ENCODE results near the gene SOD2. TPM values are rescaled to one million over a fixed set of nuclear protein-coding genes. Genes with fewer than 3 reads are reported as not detected.
"Not testable (repeated sequence)": the region's sequence is repeated elsewhere in the genome, so short reads cannot be mapped to it uniquely, and the experiment has no call there.

Gene SOD2
- total RNA-seq, 1 donor, result 646 TPM

- DNase-seq (ENCODE audit: low read depth in 2 of 3, low spot score in 2 of 3), result no peak
Measured at GRCh38 chr6:159684013-159684304, 9.1 kb downstream of the SOD2 start.

- no peak for DNase-seq (ENCODE audit: low read depth in 2 of 3, low spot score in 2 of 3)
Measured at GRCh38 chr6:159682810-159683209, 10.2 kb downstream of the SOD2 start.

GRCh38 chr6:159682295-159682694, 10.7 kb downstream of the SOD2 start:
- no peak for DNase-seq (ENCODE audit: low read depth in 2 of 3, low spot score in 2 of 3)

- DNase-seq (ENCODE audit: low read depth in 2 of 3, low spot score in 2 of 3), result peak in 1 of 3 donors; percentile 58
Measured at GRCh38 chr6:159681191-159681880, 11.7 kb downstream of the SOD2 start.

GRCh38 chr6:159680104-159680503, 12.9 kb downstream of the SOD2 start:
- no peak for DNase-seq (ENCODE audit: low read depth in 2 of 3, low spot score in 2 of 3)

GRCh38 chr6:159679091-159680077, 13.7 kb downstream of the SOD2 start:
- DNase-seq (ENCODE audit: low read depth in 2 of 3, low spot score in 2 of 3), result no peak

- DNase-seq (ENCODE audit: low read depth in 2 of 3, low spot score in 2 of 3), result no peak
Measured at GRCh38 chr6:159678574-159678973, 14.5 kb downstream of the SOD2 start.

GRCh38 chr6:159677506-159678165, 15.4 kb downstream of the SOD2 start:
- no peak for DNase-seq (ENCODE audit: low read depth in 2 of 3, low spot score in 2 of 3)

GRCh38 chr6:159676890-159677505, 16.0 kb downstream of the SOD2 start:
- DNase-seq (ENCODE audit: low read depth in 2 of 3, low spot score in 2 of 3), result no peak

- DNase-seq (ENCODE audit: low read depth in 2 of 3, low spot score in 2 of 3), result not testable (repeated sequence)
Measured at GRCh38 chr6:159676236-159676635, 16.8 kb downstream of the SOD2 start.

- no peak for DNase-seq (ENCODE audit: low read depth in 2 of 3, low spot score in 2 of 3)
Measured at GRCh38 chr6:159665868-159666635, 27.0 kb downstream of the SOD2 start.

GRCh38 chr6:159663368-159663889, 29.6 kb downstream of the SOD2 start:
- not testable (repeated sequence) for DNase-seq (ENCODE audit: low read depth in 2 of 3, low spot score in 2 of 3)

- not testable (repeated sequence) for DNase-seq (ENCODE audit: low read depth in 2 of 3, low spot score in 2 of 3)
Measured at GRCh38 chr6:159661977-159662376, 31.1 kb downstream of the SOD2 start.

- no peak for DNase-seq (ENCODE audit: low read depth in 2 of 3, low spot score in 2 of 3)
Measured at GRCh38 chr6:159655409-159655988, 37.5 kb downstream of the SOD2 start.

- peak; percentile 18 to 79 (median 50) for DNase-seq (ENCODE audit: low read depth in 2 of 3, low spot score in 2 of 3)
Measured at GRCh38 chr6:159654483-159655098, 38.5 kb downstream of the SOD2 start.

- DNase-seq (ENCODE audit: low read depth in 2 of 3, low spot score in 2 of 3), result no peak
Measured at GRCh38 chr6:159650314-159650713, 42.7 kb downstream of the SOD2 start.

GRCh38 chr6:159649441-159649840, 43.6 kb downstream of the SOD2 start:
- no peak for DNase-seq (ENCODE audit: low read depth in 2 of 3, low spot score in 2 of 3)

- peak in 1 of 3 donors; percentile 17 for DNase-seq (ENCODE audit: low read depth in 2 of 3, low spot score in 2 of 3)
Measured at GRCh38 chr6:159646733-159647132, 46.3 kb downstream of the SOD2 start.

GRCh38 chr6:159646116-159646515, 46.9 kb downstream of the SOD2 start:
- no peak for DNase-seq (ENCODE audit: low read depth in 2 of 3, low spot score in 2 of 3)
